GM23338 (cell line): ENCODE data around the gene RAPGEFL1. TPM values are rescaled to one million over a fixed set of nuclear protein-coding genes. Genes with fewer than 3 reads are reported as not detected.

Experiments
- ATAC-seq: fragments of 200-7000 bp; cut with Tn5 transposase; 3 replicates; pipeline ENCODE4 v1.9.1; 2020
- DNase-seq: peaks from one replicate; pipeline ENCODE4 v3.0.0-alpha.2; 2015; ENCODE audit warnings: low spot score
- H2AFZ ChIP-seq: fragments of 200-600 bp; sonication (generic); 2 replicates; pipeline ENCODE4 v1.8.0; 2016; ENCODE audit warnings: antibody characterized with exemption, mild to moderate bottlenecking, moderate library complexity
- H3F3A ChIP-seq: fragments of 200-600 bp; sonication (generic); replicated peaks from 2 replicates; pipeline ENCODE4 v1.8.0; 2017; ENCODE audit warnings: antibody characterized with exemption, mixed run types, low read depth
- H3K27ac ChIP-seq: fragments of 200-600 bp; sonication (generic); 2 replicates; pipeline ENCODE4 v1.6.1; 2016; ENCODE audit warnings: low read depth
- H3K27me3 ChIP-seq: fragments of 200-600 bp; sonication (generic); 2 replicates; pipeline ENCODE4 v1.8.0; 2016; ENCODE audit warnings: mild to moderate bottlenecking, mixed run types, moderate library complexity; ENCODE audit not compliant: insufficient read depth
- H3K36me3 ChIP-seq: fragments of 200-600 bp; sonication (generic); 2 replicates; pipeline ENCODE4 v1.8.0; 2016; ENCODE audit warnings: mild to moderate bottlenecking; ENCODE audit not compliant: insufficient read depth
- H3K4me1 ChIP-seq: fragments of 200-600 bp; sonication (generic); 2 replicates; pipeline ENCODE4 v1.8.0; 2016; ENCODE audit warnings: mild to moderate bottlenecking, moderate library complexity; ENCODE audit not compliant: insufficient read depth
- H3K4me2 ChIP-seq: fragments of 200-600 bp; sonication (generic); 2 replicates; pipeline ENCODE4 v1.7.1; 2017; ENCODE audit warnings: mixed run types
- H3K4me3 ChIP-seq: fragments of 200-600 bp; sonication (generic); 2 replicates; pipeline ENCODE4 v1.6.1; 2016; ENCODE audit warnings: mixed run types
- H3K79me2 ChIP-seq: fragments of 200-600 bp; sonication (generic); replicated peaks from 2 replicates; pipeline ENCODE4 v1.8.0; 2017; ENCODE audit warnings: mild to moderate bottlenecking; ENCODE audit not compliant: insufficient read depth
- H3K9me2 ChIP-seq: fragments of 200-600 bp; sonication (generic); 2 replicates; pipeline ENCODE4 v1.8.0; 2017; ENCODE audit not compliant: insufficient read depth
- H4K20me1 ChIP-seq: fragments of 200-600 bp; sonication (generic); replicated peaks from 2 replicates; pipeline ENCODE4 v1.8.0; 2017; ENCODE audit warnings: mild to moderate bottlenecking; ENCODE audit not compliant: insufficient read depth
- H3K27ac Mint-ChIP-seq: 2 replicates; pipeline ENCODE4 v1.8.0; 2020; ENCODE audit warnings: inconsistent platforms, mild to moderate bottlenecking, moderate library complexity, mixed read lengths
- H3K27me3 Mint-ChIP-seq: 3 replicates; pipeline ENCODE4 v1.8.0; 2022; ENCODE audit warnings: low read depth, mild to moderate bottlenecking, moderate library complexity, mixed read lengths, inconsistent platforms; ENCODE audit not compliant: insufficient read depth, poor library complexity
- H3K36me3 Mint-ChIP-seq: 3 replicates; pipeline ENCODE4 v1.8.0; 2021; ENCODE audit warnings: low read depth, mild to moderate bottlenecking, inconsistent platforms, moderate library complexity, mixed read lengths
- H3K4me1 Mint-ChIP-seq: 3 replicates; pipeline ENCODE4 v1.8.0; 2020; ENCODE audit warnings: mild to moderate bottlenecking, inconsistent platforms, mixed read lengths
- H3K4me3 Mint-ChIP-seq: 3 replicates; pipeline ENCODE4 v1.8.0; 2021; ENCODE audit warnings: moderate library complexity, mild to moderate bottlenecking, inconsistent platforms, mixed read lengths
- H3K9me3 Mint-ChIP-seq: 3 replicates; pipeline ENCODE4 v1.8.0; 2020; ENCODE audit warnings: moderate library complexity, mild to moderate bottlenecking, inconsistent platforms, mixed read lengths
- EZH2 ChIP-seq: fragments of 200-600 bp; sonication (generic); IDR thresholded peaks from one replicate; pipeline ENCODE4 v1.8.0; 2017; ENCODE audit warnings: antibody characterized with exemption, mild to moderate bottlenecking, low read depth; ENCODE audit not compliant: unreplicated experiment
- EZH2phosphoT487 ChIP-seq: fragments of 200-600 bp; sonication (generic); IDR thresholded peaks from one replicate; pipeline ENCODE4 v1.8.1; 2018; ENCODE audit warnings: antibody characterized with exemption; ENCODE audit not compliant: unreplicated experiment
- NANOG ChIP-seq: IDR thresholded peaks from 2 replicates; pipeline ENCODE4 v1.6.1; 2016; ENCODE audit warnings: antibody characterized with exemption, borderline replicate concordance
- STAT1 ChIP-seq: IDR thresholded peaks from one replicate; pipeline ENCODE4 v1.6.1; 2016; ENCODE audit warnings: antibody characterized with exemption; ENCODE audit not compliant: unreplicated experiment
- ZNF114 ChIP-seq: fragments of 250-450 bp; sonication (Bioruptor Pico); IDR thresholded peaks from 2 replicates; pipeline ENCODE4 v1.5.0; 2020; ENCODE audit warnings: mild to moderate bottlenecking, moderate library complexity
- ZNF331 ChIP-seq: fragments of 250-450 bp; sonication (Bioruptor Pico); IDR thresholded peaks from 2 replicates; pipeline ENCODE4 v1.5.0; 2020; ENCODE audit warnings: low read depth, mild to moderate bottlenecking, moderate library complexity
- polyA plus RNA-seq: library from polyadenylated mRNA; unstranded; fragments of >200 nt; fragmentation: Nextera tagmentation; extraction: Ambion mirVana; gene quantifications from 2 replicates; pipeline ENCODE4 v1.2.1, GENCODE V29; 2016
- total RNA-seq: library from RNA; depleted of rRNA; stranded (reverse); fragments of >200 nt; shearing (Covaris generic); gene quantifications from 2 replicates; pipeline ENCODE4 v1.2.3, GENCODE V29; 2014
- TF ChIP-seq, protein P1 (sequence below), 2 experiments: fragments of 200-600 bp in 1 of 2; sonication (generic) in 1 of 2; conservative IDR thresholded peaks; 2 replicates each; pipeline versions ENCODE4 v1.5.1 to v1.6.1; 2016 to 2017; ENCODE audit warnings: antibody characterized with exemption in 2 of 2, low read depth in 2 of 2, mild to moderate bottlenecking in 2 of 2, moderate library complexity in 1 of 2
- TF ChIP-seq, protein P2 (sequence below): IDR thresholded peaks from one replicate; pipeline ENCODE4 v1.6.1; 2018; ENCODE audit warnings: antibody characterized with exemption; ENCODE audit not compliant: unreplicated experiment

Gene RAPGEFL1
- total and polyA plus RNA-seq, 2 experiments from 2014 or later = 6.7 to 14.0 TPM

DNA sequence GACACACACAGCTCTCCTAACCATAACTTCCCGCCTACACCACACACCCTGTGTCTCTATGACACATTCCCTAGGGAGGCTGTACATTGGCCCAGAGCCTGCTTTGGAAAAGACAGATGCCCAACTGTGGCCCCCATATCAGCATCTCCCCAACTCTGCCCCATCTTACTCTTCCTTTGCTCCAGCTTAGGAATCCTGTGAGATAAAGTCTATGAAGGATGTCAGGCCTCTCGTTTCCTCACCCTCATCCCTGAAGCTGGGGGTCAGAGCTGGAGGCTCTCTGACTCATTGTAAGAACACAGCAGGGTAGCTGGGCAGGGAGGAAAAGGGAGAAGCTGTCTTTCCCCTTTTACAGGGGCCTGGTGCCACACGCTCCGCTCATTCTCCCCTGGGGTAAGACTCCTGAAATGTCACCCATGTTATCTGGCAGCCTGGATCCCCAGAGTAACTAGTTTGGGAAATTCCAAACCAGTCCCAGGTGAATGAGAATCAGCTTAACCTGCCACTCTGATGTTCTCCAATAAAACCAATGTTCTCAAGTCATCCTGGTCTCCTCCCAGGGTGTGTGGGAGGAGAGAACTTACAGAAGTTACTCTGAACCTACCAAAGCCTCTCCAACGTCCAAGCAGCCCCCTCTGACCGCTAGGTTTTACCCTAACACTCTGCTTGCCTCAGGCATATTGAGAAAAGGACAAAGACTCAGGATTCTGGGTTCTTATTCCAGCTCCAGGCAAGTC lies 2.8 kb downstream of the RAPGEFL1 start (continued):
- TF ChIP-seq, protein P1, sequence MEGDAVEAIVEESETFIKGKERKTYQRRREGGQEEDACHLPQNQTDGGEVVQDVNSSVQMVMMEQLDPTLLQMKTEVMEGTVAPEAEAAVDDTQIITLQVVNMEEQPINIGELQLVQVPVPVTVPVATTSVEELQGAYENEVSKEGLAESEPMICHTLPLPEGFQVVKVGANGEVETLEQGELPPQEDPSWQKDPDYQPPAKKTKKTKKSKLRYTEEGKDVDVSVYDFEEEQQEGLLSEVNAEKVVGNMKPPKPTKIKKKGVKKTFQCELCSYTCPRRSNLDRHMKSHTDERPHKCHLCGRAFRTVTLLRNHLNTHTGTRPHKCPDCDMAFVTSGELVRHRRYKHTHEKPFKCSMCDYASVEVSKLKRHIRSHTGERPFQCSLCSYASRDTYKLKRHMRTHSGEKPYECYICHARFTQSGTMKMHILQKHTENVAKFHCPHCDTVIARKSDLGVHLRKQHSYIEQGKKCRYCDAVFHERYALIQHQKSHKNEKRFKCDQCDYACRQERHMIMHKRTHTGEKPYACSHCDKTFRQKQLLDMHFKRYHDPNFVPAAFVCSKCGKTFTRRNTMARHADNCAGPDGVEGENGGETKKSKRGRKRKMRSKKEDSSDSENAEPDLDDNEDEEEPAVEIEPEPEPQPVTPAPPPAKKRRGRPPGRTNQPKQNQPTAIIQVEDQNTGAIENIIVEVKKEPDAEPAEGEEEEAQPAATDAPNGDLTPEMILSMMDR (conservative IDR thresholded peaks at IDR 0.05; ENCODE audit: low read depth in 2 of 2) = no peak
- TF ChIP-seq EZH2phosphoT487 (no peak), ZNF331 (CRISPR knock-in tag) (no peak), ZNF114 (no peak), NANOG (no peak), EZH2 (no peak)
- TF ChIP-seq, protein P2, sequence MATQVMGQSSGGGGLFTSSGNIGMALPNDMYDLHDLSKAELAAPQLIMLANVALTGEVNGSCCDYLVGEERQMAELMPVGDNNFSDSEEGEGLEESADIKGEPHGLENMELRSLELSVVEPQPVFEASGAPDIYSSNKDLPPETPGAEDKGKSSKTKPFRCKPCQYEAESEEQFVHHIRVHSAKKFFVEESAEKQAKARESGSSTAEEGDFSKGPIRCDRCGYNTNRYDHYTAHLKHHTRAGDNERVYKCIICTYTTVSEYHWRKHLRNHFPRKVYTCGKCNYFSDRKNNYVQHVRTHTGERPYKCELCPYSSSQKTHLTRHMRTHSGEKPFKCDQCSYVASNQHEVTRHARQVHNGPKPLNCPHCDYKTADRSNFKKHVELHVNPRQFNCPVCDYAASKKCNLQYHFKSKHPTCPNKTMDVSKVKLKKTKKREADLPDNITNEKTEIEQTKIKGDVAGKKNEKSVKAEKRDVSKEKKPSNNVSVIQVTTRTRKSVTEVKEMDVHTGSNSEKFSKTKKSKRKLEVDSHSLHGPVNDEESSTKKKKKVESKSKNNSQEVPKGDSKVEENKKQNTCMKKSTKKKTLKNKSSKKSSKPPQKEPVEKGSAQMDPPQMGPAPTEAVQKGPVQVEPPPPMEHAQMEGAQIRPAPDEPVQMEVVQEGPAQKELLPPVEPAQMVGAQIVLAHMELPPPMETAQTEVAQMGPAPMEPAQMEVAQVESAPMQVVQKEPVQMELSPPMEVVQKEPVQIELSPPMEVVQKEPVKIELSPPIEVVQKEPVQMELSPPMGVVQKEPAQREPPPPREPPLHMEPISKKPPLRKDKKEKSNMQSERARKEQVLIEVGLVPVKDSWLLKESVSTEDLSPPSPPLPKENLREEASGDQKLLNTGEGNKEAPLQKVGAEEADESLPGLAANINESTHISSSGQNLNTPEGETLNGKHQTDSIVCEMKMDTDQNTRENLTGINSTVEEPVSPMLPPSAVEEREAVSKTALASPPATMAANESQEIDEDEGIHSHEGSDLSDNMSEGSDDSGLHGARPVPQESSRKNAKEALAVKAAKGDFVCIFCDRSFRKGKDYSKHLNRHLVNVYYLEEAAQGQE = no peak

DNA sequence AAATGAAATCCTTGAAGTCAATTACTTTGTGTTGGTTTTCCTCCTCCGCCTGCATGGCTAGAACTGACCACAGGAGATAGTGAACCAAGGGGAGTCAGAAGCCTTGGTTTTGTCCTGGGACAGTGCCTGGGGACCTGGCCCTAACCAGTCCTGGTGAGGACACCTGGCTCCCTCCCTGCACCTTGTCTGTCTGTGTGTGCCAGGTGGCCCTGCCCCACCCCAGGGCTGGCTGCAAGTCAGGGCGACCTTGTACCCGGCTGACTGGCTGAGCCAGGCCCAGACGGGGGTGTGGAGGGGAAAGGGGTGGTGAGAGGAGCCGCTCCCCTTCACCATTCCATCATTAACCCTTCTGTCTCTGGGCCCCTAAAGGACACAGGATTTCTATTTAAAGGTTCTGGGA lies 3.4 kb downstream of the RAPGEFL1 start:
- peaks cover 3% of the 10 kb centered on the region; the same call in 1 of the 2 replicates for H4K20me1 ChIP-seq
- H3K4me3 ChIP-seq = no peak overlapping the region
- H3K27ac ChIP-seq = no peak overlapping the region
- H3K27me3 ChIP-seq = no peaks in the 10 kb centered on the region
- H3K27me3 Mint-ChIP-seq = peaks cover 12% of the 10 kb centered on the region
- no peak for TF ChIP-seq STAT1
- TF ChIP-seq NANOG = no peak
- H3K4me1 ChIP-seq = no peaks in the 10 kb centered on the region; the same call in 1 of the 2 replicates
- no peaks in the 10 kb centered on the region for H3K36me3 ChIP-seq
- no peaks in the 10 kb centered on the region for H3K79me2 ChIP-seq
- H3K9me3 Mint-ChIP-seq = no peaks in the 10 kb centered on the region; the same call in 2 of the 3 replicates
- peaks cover 32% of the 10 kb centered on the region for H3K4me1 Mint-ChIP-seq
- H3K4me2 ChIP-seq = no peak overlapping the region
- H3F3A ChIP-seq = peaks cover 11% of the 10 kb centered on the region; the same call in 1 of the 2 replicates
- DNase-seq (no peak), ATAC-seq (no peak)
- peaks cover 13% of the 10 kb centered on the region for H3K36me3 Mint-ChIP-seq
- no peaks in the 10 kb centered on the region for H3K9me2 ChIP-seq
- no peak overlapping the region for H2AFZ ChIP-seq
- H3K4me3 Mint-ChIP-seq = no peak overlapping the region; the same call in 2 of the 3 replicates
- H3K27ac Mint-ChIP-seq = peak overlapping the region; percentile 26; the same call in 1 of the 2 replicates
